Measurements from ENCODE around the gene ARHGAP25. TPM values are rescaled to one million over a fixed set of nuclear protein-coding genes. Genes with fewer than 3 reads are reported as not detected.
"Not testable (repeated sequence)": the region's sequence is repeated elsewhere in the genome, so short reads cannot be mapped to it uniquely, and the experiment has no call there.

Gene ARHGAP25
- total RNA-seq, 4 donors from 2014 or later = 4.9 to 82.5 (median 8.7) TPM

DNA sequence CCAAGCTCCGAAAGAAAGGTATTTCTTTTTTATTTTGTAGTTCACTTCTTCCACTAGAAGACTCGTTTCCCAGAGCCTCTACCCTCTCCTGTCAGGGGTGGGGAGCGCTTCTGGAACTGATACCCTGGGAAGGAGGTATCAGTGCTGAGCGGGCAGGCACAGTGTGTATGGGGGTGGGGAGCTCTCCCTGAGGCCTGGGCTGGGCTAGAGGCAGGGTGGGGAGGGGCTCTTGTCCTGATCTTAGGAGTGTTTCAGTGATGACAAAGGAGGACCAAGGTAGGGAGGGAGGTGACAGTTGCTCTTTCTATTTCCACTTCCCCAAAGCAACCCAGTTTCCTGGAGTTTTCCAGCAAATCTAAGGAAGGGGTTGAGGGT lies 65.4 kb downstream of the ARHGAP25 start:
- H3K4me3 ChIP-seq = no peak overlapping the region
- DNase-seq = no peak

DNA sequence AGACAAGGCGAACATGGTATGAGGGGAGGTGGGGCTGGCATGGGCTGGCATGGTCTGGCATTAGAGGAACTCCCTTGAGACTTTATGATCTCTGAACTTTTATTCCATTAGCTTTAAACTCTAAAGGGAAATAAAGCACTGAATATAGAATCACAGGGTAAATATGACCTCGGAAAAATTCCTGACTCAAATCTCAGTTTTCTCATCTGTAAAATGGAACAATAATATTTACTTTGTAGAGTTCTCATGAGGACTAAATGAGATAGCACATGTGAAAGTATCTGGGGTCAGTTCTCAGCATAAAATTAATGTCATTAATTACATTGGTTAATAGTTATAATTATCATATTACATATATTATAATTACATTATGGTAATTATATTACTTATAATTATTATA lies 65.9 kb downstream of the ARHGAP25 start:
- no peak for TF ChIP-seq POLR2A (IDR thresholded peaks at IDR 0.05)
- TF ChIP-seq, protein P1, sequence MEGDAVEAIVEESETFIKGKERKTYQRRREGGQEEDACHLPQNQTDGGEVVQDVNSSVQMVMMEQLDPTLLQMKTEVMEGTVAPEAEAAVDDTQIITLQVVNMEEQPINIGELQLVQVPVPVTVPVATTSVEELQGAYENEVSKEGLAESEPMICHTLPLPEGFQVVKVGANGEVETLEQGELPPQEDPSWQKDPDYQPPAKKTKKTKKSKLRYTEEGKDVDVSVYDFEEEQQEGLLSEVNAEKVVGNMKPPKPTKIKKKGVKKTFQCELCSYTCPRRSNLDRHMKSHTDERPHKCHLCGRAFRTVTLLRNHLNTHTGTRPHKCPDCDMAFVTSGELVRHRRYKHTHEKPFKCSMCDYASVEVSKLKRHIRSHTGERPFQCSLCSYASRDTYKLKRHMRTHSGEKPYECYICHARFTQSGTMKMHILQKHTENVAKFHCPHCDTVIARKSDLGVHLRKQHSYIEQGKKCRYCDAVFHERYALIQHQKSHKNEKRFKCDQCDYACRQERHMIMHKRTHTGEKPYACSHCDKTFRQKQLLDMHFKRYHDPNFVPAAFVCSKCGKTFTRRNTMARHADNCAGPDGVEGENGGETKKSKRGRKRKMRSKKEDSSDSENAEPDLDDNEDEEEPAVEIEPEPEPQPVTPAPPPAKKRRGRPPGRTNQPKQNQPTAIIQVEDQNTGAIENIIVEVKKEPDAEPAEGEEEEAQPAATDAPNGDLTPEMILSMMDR (IDR thresholded peaks at IDR 0.05) = no peak
- Histone ChIP-seq H3K36me3 (no peaks in the 10 kb centered on the region), H3K27ac (no peak overlapping the region), H3K4me3 (no peak overlapping the region), H3K27me3 (no peaks in the 10 kb centered on the region), H3K9me3 (no peaks in the 10 kb centered on the region), H3K4me1 (peaks cover 0 to 12% (median 3%) of the 10 kb centered on the region in 4 donors)
- DNase-seq = no peak

More for the DNA sequence above, 65.4 kb downstream of the ARHGAP25 start:
- TF ChIP-seq, protein P1 (IDR thresholded peaks at IDR 0.05) = no peak
- no peak for TF ChIP-seq POLR2A (IDR thresholded peaks at IDR 0.05)
- no peak overlapping the region for H3K27ac ChIP-seq
- H3K36me3 ChIP-seq = no peaks in the 10 kb centered on the region
- H3K27me3 ChIP-seq = no peaks in the 10 kb centered on the region
- no peaks in the 10 kb centered on the region for H3K9me3 ChIP-seq
- H3K4me1 ChIP-seq = peaks cover 0 to 15% (median 3%) of the 10 kb centered on the region in 4 donors

DNA sequence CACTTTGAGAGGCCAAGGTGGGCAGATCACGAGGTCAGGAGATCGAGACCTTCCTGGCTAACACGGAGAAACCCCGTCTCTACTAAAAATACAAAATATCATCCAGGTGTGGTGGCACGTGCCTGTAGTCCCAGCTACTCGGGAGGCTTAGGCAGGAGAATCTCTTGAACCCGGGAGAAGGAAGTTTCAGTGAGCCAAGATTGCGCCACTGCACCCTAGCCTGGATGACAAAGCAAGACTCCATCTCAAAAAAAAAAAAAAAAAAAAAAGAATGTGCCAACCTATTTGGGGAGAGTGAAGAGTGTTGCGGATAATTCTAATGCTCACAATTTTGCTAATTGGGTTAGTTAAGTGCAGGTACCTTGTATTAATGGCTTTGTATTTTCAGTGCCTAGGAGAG lies 67.5 kb downstream of the ARHGAP25 start:
- H3K9me3 ChIP-seq, H3K27me3 ChIP-seq, H3K27ac ChIP-seq, H3K36me3 ChIP-seq, DNase-seq, H3K4me3 ChIP-seq, H3K4me1 ChIP-seq: not testable (repeated sequence)

DNA sequence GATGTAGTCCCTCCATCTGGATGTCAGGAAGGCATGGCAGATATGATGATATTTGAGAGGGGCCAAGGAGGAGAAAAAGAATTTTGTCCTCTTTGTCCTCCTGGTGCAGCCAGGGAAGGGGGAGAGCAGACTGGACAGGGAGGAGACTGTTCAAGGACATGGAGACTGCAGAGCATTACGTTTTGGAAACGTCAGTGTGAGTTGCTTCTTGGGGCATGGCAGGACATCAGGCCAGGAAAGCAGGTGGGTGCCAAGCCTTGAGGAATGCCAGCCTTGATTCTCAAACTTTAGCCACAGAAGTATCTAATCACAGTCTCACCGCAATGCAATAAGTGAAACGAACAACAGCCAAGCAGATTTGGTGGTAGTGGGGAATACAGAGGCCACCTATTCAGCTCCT lies 70.4 kb downstream of the ARHGAP25 start:
- Histone ChIP-seq H3K4me3 (no peak overlapping the region), H3K9me3 (no peaks in the 10 kb centered on the region), H3K27me3 (no peaks in the 10 kb centered on the region), H3K36me3 (peaks cover 0 to 5% (median 0%) of the 10 kb centered on the region in 3 donors), H3K27ac (no peak overlapping the region), H3K4me1 (no peaks in the 10 kb centered on the region)
- TF ChIP-seq, protein P1 (IDR thresholded peaks at IDR 0.05) = no peak
- TF ChIP-seq POLR2A (IDR thresholded peaks at IDR 0.05) = no peak
- no peak for DNase-seq

DNA sequence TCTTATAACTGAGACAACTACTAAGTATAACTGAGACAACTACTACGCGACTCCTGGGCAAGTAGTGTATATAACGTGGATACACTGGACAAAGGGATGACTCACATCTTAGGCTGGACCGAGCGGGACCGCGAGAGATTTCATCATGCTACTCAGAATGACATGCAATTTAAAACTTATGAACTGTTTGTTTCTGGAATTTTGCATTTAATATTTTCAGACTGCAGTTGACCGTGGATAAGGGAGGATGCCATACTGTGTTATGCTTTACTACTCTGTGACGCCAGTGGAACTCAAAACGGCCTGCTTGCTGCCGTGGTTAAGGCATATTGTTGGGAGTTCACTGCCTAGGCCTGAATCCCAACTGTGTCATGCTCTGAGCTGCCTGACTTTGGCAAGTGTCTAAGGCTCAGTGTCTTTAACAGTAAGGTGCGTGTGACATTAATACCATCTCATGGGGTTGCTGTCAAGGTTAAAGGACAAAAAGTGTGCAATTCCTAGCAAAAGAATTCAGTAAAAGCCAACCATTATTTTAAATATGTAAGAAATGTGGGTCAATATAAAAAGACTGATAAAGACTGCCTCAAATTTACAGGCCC lies 72.0 kb downstream of the ARHGAP25 start:
- peaks cover 0 to 5% (median 0%) of the 10 kb centered on the region in 3 donors for H3K36me3 ChIP-seq
- H3K27ac ChIP-seq = no peak overlapping the region
- no peak overlapping the region for H3K4me3 ChIP-seq
- no peaks in the 10 kb centered on the region for H3K27me3 ChIP-seq
- H3K4me1 ChIP-seq = no peaks in the 10 kb centered on the region
- H3K9me3 ChIP-seq = no peaks in the 10 kb centered on the region
- TF ChIP-seq, protein P1 (IDR thresholded peaks at IDR 0.05) = no peak
- TF ChIP-seq POLR2A (IDR thresholded peaks at IDR 0.05) = no peak
- no peak for DNase-seq

DNA sequence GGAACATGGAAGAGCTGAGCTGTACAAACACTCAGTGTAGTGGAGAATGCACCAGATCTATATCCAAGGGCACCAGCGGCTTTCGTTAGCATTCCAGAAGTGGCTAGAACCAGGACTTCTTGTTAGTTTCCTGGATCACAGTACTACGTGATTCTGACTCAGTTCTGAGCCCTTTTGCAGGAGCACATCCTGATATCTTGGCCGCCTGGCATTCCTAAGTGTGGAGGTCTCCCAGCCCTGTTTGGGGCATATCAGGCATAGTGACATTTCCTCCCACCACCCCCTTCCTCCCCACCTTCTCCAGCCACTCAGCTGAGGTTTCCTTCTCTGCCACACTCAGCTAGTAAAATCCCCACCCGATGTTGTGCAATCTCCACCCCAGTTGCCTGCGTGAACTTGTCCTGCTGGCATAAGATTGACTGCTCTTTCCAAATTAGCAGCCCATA lies 73.2 kb downstream of the ARHGAP25 start:
- Histone ChIP-seq H3K27me3 (no peaks in the 10 kb centered on the region), H3K36me3 (peaks cover 0 to 5% (median 0%) of the 10 kb centered on the region in 3 donors), H3K27ac (no peak overlapping the region), H3K4me3 (no peak overlapping the region), H3K9me3 (no peaks in the 10 kb centered on the region), H3K4me1 (no peaks in the 10 kb centered on the region)
- DNase-seq = no peak
- TF ChIP-seq, protein P1 (IDR thresholded peaks at IDR 0.05) = no peak
- TF ChIP-seq POLR2A (IDR thresholded peaks at IDR 0.05) = no peak
